HEK293T (cell line): ENCODE data around the gene ITGAD.

Experiments
- CTCF ChIA-PET: fragments of 350-600 bp; formaldehyde crosslinking; extraction: SDS; loops from one replicate; lab custom pipeline; 2021; ENCODE audit warnings: antibody characterized with exemption, inconsistent platforms; lab: Yijun Ruan, JAX
- POLR2A ChIA-PET: fragments of 350-600 bp; formaldehyde crosslinking; extraction: SDS; loops from one replicate; lab custom pipeline; 2020; ENCODE audit warnings: antibody characterized with exemption, inconsistent platforms; lab: Yijun Ruan, JAX
- DNase-seq: peaks from one replicate; pipeline ENCODE4 v3.0.0; 2012; ENCODE audit warnings: mixed read lengths; ENCODE audit errors: extremely low spot score
- ARNT ChIP-seq: fragments of 450-650 bp; IDR thresholded peaks from 2 replicates; pipeline ENCODE4 v1.6.1; 2017; ENCODE audit warnings: mild to moderate bottlenecking
- BHLHE40 ChIP-seq: fragments of 450-650 bp; IDR thresholded peaks from 2 replicates; pipeline ENCODE4 v1.6.1; 2016; ENCODE audit warnings: mild to moderate bottlenecking, moderate library complexity, borderline replicate concordance
- CTBP1 ChIP-seq: fragments of 450-650 bp; IDR thresholded peaks from 2 replicates; pipeline ENCODE4 v1.6.1; 2016; ENCODE audit warnings: borderline replicate concordance
- ELF4 ChIP-seq: fragments of 450-650 bp; IDR thresholded peaks from 2 replicates; pipeline ENCODE4 v1.6.1; 2017; ENCODE audit warnings: antibody characterized with exemption
- FOXA1 ChIP-seq: fragments of 450-650 bp; IDR thresholded peaks from 2 replicates; pipeline ENCODE4 v1.6.1; 2016; ENCODE audit warnings: mild to moderate bottlenecking
- FOXK2 ChIP-seq: fragments of 450-650 bp; IDR thresholded peaks from 2 replicates; pipeline ENCODE4 v1.6.1; 2016; ENCODE audit warnings: mild to moderate bottlenecking
- FOXM1 ChIP-seq: fragments of 450-650 bp; IDR thresholded peaks from 2 replicates; pipeline ENCODE4 v1.6.1; 2017; ENCODE audit warnings: mild to moderate bottlenecking, borderline replicate concordance
- HDGF ChIP-seq: fragments of 450-650 bp; IDR thresholded peaks from 2 replicates; pipeline ENCODE4 v1.6.1; 2017; ENCODE audit warnings: antibody characterized with exemption, borderline replicate concordance
- L3MBTL2 ChIP-seq: fragments of 450-650 bp; conservative IDR thresholded peaks from 2 replicates; pipeline ENCODE4 v1.6.1; 2016; ENCODE audit warnings: mild to moderate bottlenecking
- LEF1 ChIP-seq: fragments of 450-650 bp; IDR thresholded peaks from 2 replicates; pipeline ENCODE4 v1.6.1; 2017; ENCODE audit warnings: mild to moderate bottlenecking, borderline replicate concordance
- NFRKB ChIP-seq: fragments of 450-650 bp; IDR thresholded peaks from 2 replicates; pipeline ENCODE4 v1.6.1; 2016; ENCODE audit warnings: mild to moderate bottlenecking, moderate library complexity
- SP1 ChIP-seq: fragments of 450-650 bp; IDR thresholded peaks from 2 replicates; pipeline ENCODE4 v1.6.1; 2017
- SUZ12 ChIP-seq: fragments of 450-650 bp; IDR thresholded peaks from 2 replicates; pipeline ENCODE4 v1.6.1; 2016; ENCODE audit warnings: mild to moderate bottlenecking
- TARDBP ChIP-seq: fragments of 450-650 bp; IDR thresholded peaks from 2 replicates; pipeline ENCODE4 v1.6.1; 2016
- ZNF384 ChIP-seq: fragments of 450-650 bp; IDR thresholded peaks from 2 replicates; pipeline ENCODE4 v1.6.1; 2016
- TF ChIP-seq, protein P1 (sequence below): fragments of 450-650 bp; IDR thresholded peaks from 2 replicates; pipeline ENCODE4 v1.6.1; 2016

The ITGAD gene

DNA sequence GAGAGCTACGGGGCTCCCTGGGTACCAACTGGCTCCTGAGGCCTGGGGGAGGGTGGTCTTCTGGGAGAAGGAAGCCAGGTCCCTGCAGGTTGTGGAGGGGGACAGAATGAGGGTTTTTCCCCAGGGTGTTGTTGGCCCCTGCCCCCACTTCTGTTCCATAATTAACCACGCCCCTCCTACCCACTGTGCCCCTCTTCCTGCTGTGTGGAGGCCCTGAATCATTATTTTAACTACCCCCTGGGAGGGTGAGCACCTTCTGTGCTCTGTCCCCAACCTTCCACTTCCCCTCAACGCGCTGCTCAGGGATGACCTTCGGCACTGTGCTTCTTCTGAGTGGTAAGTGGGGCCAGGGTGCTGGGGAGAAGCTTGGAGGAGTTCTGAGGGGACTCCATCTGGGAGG is at the start of gene ITGAD:
ITGAD (plus strand) TSS at position 280 of the 400 bp plus-strand sequence; CDS start at position 306, 26 bp downstream.
- TF ChIP-seq FOXK2 (no peak), CTBP1 (no peak), SP1 (no peak), FOXM1 (no peak), LEF1 (no peak), BHLHE40 (no peak), ZNF384 (no peak), TARDBP (no peak), FOXA1 (no peak), ELF4 (no peak), ARNT (no peak), SUZ12 (no peak), L3MBTL2 (no peak), NFRKB (no peak), HDGF (no peak)
- TF ChIP-seq, protein P1, sequence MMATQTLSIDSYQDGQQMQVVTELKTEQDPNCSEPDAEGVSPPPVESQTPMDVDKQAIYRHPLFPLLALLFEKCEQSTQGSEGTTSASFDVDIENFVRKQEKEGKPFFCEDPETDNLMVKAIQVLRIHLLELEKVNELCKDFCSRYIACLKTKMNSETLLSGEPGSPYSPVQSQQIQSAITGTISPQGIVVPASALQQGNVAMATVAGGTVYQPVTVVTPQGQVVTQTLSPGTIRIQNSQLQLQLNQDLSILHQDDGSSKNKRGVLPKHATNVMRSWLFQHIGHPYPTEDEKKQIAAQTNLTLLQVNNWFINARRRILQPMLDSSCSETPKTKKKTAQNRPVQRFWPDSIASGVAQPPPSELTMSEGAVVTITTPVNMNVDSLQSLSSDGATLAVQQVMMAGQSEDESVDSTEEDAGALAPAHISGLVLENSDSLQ = no peak
- CTCF ChIA-PET = interaction anchor here (1.3 kb wide), 1 partner anchor 10 kb away, joined by 3 read pairs; no protein-coding TSS in a partner anchor

DNA sequence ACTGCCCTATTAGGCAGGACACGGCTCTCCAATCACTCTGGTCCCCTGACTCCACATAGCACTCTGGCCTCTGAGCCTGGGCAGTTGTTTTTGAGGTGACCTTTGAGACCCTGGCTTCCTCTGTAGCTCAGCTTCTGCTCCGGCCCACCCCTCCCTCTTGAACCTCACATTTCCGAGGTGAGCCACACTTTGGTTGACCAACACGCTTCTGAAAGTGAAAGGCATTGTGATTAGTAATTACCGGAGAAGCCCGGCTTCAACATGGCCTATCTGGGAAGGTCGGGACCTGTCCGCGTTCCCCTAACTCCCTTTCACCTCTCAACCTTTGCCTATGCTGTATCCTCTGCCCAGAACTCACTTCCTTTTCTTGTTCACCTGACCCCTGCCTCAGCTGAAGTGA is 48.4 kb upstream of the ITGAD start:
- CTCF ChIA-PET = interaction anchor here (1.0 kb wide), 1 partner anchor 14 kb away, joined by 3 read pairs; no protein-coding TSS in a partner anchor
- POLR2A ChIA-PET = no interaction called here
- DNase-seq = no peak
- no peak for TF ChIP-seq ZNF384
- TF ChIP-seq, protein P1 = no peak
- no peak for TF ChIP-seq SP1
- no peak for TF ChIP-seq NFRKB
- no peak for TF ChIP-seq BHLHE40
- TF ChIP-seq HDGF = no peak
- TF ChIP-seq FOXM1 = no peak
- TF ChIP-seq FOXA1 = no peak
- TF ChIP-seq FOXK2 = no peak
- TF ChIP-seq ARNT = no peak
- no peak for TF ChIP-seq SUZ12
- no peak for TF ChIP-seq TARDBP
- no peak for TF ChIP-seq LEF1
- no peak for TF ChIP-seq L3MBTL2
- TF ChIP-seq CTBP1 = no peak
- TF ChIP-seq ELF4 = no peak

More for the DNA sequence above, at the start of gene ITGAD:
- POLR2A ChIA-PET = interaction anchor here (1.0 kb wide), 1 partner anchor 30 kb away, joined by 3 read pairs; no protein-coding TSS in a partner anchor
- DNase-seq = no peak

GRCh38 chr16:31347445-31347844 is 45.7 kb upstream of the ITGAD start:
- TF ChIP-seq SUZ12 = no peak
- TF ChIP-seq ARNT = no peak
- TF ChIP-seq FOXK2 = no peak
- TF ChIP-seq NFRKB = no peak
- no peak for TF ChIP-seq BHLHE40
- no peak for TF ChIP-seq SP1
- ChIA-PET POLR2A (no interaction called here), CTCF (no interaction called here)
- no peak for DNase-seq

DNA sequence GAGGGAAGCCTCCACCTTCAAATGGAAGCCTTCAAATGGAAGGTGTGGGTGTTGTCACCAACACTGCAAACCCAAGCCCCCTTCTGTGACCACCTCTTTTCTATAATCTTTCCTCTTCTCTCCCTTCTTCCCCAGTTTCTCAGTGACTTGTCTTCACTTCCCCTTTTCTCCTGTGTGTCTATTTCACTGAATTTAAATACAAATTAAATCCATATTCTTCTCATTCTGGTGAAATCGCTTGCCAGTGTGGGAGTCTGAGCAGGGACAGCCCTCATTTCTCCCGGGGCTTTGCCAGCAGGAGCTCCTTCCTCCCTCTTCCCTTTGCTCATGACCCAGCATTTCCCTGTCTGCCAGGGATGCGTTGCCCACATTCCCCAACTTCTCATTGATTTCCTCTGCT is 44.6 kb upstream of the ITGAD start:
- TF ChIP-seq NFRKB (no peak), ARNT (no peak), FOXK2 (no peak), SUZ12 (no peak)
- ChIA-PET CTCF (no interaction called here), POLR2A (no interaction called here)
- DNase-seq = no peak

DNA sequence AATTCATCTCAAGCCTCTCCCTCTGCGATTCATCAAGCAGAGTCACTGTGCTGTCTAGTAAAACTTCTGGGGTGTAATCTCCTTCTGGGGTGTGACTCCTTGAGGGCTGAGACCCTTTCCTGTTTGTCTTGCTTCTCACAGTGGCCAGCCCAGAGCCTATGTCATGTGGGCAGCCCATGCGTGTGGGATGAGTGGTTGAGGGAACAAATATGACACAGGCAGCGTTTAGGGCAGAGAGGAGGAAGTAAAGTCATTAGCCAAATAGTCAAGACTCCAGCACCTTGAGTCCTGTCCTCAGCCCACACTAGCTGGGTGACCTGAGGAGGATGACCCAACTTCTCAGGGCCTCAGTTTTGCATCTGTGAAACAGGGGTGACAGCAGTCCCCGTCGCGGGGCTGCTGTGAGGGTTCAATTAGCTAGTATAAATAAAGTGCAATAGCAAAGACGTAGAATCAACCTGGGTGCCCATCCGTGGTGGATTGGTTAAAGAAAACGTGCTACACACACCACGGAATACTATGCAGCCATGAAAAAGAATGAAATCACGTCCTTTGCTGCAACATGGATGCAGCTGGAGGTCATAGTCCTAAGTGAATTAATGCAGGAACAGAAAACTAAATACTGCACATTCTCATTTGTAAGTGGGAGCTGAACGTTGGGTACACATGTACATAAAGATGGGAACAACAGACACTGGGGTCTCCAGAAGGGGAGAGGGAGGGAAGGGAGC is 42.7 kb upstream of the ITGAD start:
- no peak for DNase-seq
- TF ChIP-seq TARDBP (no peak), LEF1 (no peak), FOXK2 (no peak), BHLHE40 (no peak)
- ChIA-PET CTCF (no interaction called here), POLR2A (no interaction called here)

GRCh38 chr16:31351246-31351941 is 41.7 kb upstream of the ITGAD start:
- no peak for TF ChIP-seq L3MBTL2
- TF ChIP-seq BHLHE40 = no peak
- ChIA-PET POLR2A (no interaction called here), CTCF (no interaction called here)
- no peak for DNase-seq

DNA sequence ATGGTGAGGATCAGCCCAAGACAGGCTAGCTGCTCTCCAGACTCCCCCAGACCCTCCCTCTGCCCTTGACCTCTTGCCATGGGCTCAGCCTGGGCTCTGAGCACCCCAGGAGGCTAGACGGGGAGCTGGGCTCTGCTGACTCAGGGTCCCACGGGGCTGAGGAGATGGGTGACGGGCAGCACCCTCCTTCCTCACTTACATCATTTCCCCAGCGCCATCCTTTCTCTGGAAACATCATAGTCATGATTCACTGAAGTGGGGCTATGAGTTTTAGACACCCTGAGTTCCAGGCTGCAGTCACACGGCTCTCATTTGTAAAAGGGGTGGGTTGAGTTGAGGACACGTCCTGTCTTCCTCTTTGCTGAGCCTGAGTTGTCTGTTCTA is 41.2 kb upstream of the ITGAD start:
- CTCF ChIA-PET = no interaction called here

More for the DNA sequence above, 41.2 kb upstream of the ITGAD start:
- POLR2A ChIA-PET = no interaction called here
- DNase-seq = no peak
- no peak for TF ChIP-seq SUZ12
- TF ChIP-seq CTBP1 = no peak
- no peak for TF ChIP-seq ARNT
- TF ChIP-seq NFRKB = no peak
- no peak for TF ChIP-seq SP1
- TF ChIP-seq FOXM1 = no peak
